Calu3 (cell line): ENCODE measurements around the gene PNPLA3. TPM values are rescaled to one million over a fixed set of nuclear protein-coding genes. Genes with fewer than 3 reads are reported as not detected.

ENCODE experiments used
- BruUV-seq: library from RNA; stranded (reverse); fragments of 400-500 nt; replicated peaks from 2 replicates; lab custom pipeline; 2021; lab: Mats Ljungman, UMichigan
- CTCF ChIA-PET: fragments of 300-600 bp; sonication (Branson Sonifier 250); formaldehyde crosslinking; loops from one replicate; lab custom pipeline; 2022; ENCODE audit warnings: antibody characterized with exemption; lab: Charles Lee
- DNase-seq: peaks from one replicate; pipeline ENCODE4 v3.0.0; 2022
- H3K27ac Mint-ChIP-seq: one replicate; pipeline ENCODE4 v1.8.0; 2022; ENCODE audit warnings: mixed read lengths; ENCODE audit not compliant: unreplicated experiment
- H3K27me3 Mint-ChIP-seq: one replicate; pipeline ENCODE4 v1.8.0; 2022; ENCODE audit warnings: mixed read lengths; ENCODE audit not compliant: unreplicated experiment
- H3K36me3 Mint-ChIP-seq: one replicate; pipeline ENCODE4 v1.8.0; 2022; ENCODE audit warnings: mild to moderate bottlenecking, moderate library complexity, mixed read lengths; ENCODE audit not compliant: insufficient read depth, unreplicated experiment
- H3K4me1 Mint-ChIP-seq: one replicate; pipeline ENCODE4 v1.8.0; 2022; ENCODE audit warnings: mild to moderate bottlenecking, low read depth, mixed read lengths; ENCODE audit not compliant: unreplicated experiment
- H3K4me3 Mint-ChIP-seq: one replicate; pipeline ENCODE4 v1.8.0; 2022; ENCODE audit warnings: mild to moderate bottlenecking, low read depth, moderate library complexity, mixed read lengths; ENCODE audit not compliant: unreplicated experiment
- H3K9me3 Mint-ChIP-seq: one replicate; pipeline ENCODE4 v1.8.0; 2022; ENCODE audit warnings: low read depth, mixed read lengths; ENCODE audit not compliant: unreplicated experiment
- intact Hi-C: fragments of 100-400 bp; cut with micrococcal nuclease; formaldehyde crosslinking; loops from one replicate; pipeline ENCODE4 v1.10.0; 2022; ENCODE audit not compliant: unreplicated experiment
- total RNA-seq: library from RNA; stranded (reverse); gene quantifications from 2 replicates; pipeline ENCODE4 v1.2.3, GENCODE V29; 2022
- TF ChIP-seq, protein P1 (sequence below): fragments of 200-600 bp; IDR thresholded peaks from one replicate; pipeline ENCODE4 v1.8.0; 2022; ENCODE audit warnings: antibody characterized with exemption; ENCODE audit not compliant: unreplicated experiment

Gene PNPLA3
- total RNA-seq, 1 experiment from 2014 or later, result 9.5 TPM

DNA sequence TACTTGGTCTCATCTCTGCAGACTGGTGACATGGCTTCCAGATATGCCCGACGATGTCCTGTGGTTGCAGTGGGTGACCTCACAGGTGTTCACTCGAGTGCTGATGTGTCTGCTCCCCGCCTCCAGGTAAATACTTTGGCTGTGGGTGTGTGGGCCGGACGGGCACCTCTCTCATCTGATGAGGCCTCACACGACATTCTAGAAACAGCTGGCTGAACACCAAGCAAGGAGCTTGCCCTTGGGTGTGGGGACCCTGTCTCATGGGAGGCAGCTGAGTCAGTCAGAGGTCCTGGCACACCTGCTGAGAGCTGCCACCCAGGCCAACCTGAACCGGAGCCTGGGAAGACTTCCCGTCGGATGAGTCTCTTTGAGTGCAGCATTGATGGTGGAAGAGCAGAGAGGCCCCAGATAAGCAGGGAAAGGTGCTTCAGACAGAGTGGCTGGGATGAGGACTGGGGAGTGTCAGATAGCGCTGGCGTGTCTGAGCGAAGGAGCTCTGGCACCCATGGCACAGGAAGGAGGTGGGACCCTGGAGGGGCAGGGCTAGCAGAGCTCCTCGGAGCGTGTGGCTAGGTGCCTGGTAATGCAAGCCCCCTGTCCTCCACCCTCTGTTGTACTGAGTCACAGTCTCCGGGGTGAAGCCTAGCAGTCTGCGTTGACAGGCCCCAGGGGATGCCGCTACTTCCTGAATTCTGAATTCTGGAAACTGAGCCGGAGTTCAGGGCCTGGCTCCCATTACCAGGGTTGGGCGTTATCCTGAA, 21.2 kb downstream of the PNPLA3 start:
- intact Hi-C loops, result no loop called here
- H3K36me3 Mint-ChIP-seq, result peaks cover 10% of the 10 kb centered on the region

DNA sequence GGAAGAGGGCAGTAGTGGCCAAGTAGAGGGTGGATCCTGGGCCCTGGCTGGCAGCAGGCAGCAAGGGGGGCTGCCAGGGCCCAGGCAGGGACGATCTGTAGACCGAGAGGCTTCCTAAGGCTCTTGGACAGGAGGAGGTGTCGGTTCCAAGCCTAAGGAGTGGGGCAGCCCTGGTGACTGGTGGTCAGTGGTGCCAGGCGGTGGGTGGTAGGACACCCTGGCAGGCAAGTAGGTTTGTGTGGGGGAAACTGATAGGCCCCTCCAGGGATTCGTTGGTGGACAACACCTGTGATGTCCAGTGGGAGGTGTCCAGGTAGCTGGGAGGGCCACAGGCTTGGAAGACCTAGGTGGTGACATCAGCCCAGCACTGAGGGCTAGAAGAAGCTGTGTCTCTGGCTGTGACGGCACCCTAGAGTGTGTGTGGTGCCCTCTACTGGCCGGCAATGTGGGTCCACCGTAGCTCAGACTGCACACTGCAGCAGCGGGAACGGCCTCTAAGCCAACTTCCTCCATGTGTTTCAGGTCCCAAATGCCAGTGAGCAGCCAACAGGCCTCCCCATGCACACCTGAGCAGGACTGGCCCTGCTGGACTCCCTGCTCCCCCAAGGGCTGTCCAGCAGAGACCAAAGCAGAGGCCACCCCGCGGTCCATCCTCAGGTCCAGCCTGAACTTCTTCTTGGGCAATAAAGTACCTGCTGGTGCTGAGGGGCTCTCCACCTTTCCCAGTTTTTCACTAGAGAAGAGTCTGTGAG, 22.2 kb downstream of the PNPLA3 start:
- Mint-ChIP-seq H3K27me3 (no peaks in the 10 kb centered on the region), H3K27ac (no peak overlapping the region), H3K36me3 (peaks cover 10% of the 10 kb centered on the region), H3K4me3 (no peak overlapping the region), H3K9me3 (no peaks in the 10 kb centered on the region), H3K4me1 (no peaks in the 10 kb centered on the region)
- intact Hi-C loops, result loop anchor here (1.0 kb wide), 1 partner anchor 63 kb away; no protein-coding TSS in a partner anchor
- TF ChIP-seq, protein P1, sequence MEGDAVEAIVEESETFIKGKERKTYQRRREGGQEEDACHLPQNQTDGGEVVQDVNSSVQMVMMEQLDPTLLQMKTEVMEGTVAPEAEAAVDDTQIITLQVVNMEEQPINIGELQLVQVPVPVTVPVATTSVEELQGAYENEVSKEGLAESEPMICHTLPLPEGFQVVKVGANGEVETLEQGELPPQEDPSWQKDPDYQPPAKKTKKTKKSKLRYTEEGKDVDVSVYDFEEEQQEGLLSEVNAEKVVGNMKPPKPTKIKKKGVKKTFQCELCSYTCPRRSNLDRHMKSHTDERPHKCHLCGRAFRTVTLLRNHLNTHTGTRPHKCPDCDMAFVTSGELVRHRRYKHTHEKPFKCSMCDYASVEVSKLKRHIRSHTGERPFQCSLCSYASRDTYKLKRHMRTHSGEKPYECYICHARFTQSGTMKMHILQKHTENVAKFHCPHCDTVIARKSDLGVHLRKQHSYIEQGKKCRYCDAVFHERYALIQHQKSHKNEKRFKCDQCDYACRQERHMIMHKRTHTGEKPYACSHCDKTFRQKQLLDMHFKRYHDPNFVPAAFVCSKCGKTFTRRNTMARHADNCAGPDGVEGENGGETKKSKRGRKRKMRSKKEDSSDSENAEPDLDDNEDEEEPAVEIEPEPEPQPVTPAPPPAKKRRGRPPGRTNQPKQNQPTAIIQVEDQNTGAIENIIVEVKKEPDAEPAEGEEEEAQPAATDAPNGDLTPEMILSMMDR, result peak; percentile 72
- DNase-seq, result peak; percentile 82
- no TSS peak for BruUV-seq
- CTCF ChIA-PET, result interaction anchor here (0.5 to 2.0 kb wide), 13 partner anchors 9 to 680 kb away, joined by 3 to 72 read pairs (median 5); partner anchors contain the start of gene SAMM50

More for the DNA sequence above, 21.2 kb downstream of the PNPLA3 start:
- TF ChIP-seq, protein P1, result no peak
- Mint-ChIP-seq H3K27ac (no peak overlapping the region), H3K4me1 (no peaks in the 10 kb centered on the region), H3K4me3 (no peak overlapping the region), H3K27me3 (no peaks in the 10 kb centered on the region), H3K9me3 (no peaks in the 10 kb centered on the region)
- no TSS peak for BruUV-seq
- DNase-seq, result no peak
- CTCF ChIA-PET, result interaction anchor here (1.3 to 2.0 kb wide), 2 partner anchors 58 to 60 kb away, joined by 6 to 15 read pairs; no protein-coding TSS in a partner anchor

DNA sequence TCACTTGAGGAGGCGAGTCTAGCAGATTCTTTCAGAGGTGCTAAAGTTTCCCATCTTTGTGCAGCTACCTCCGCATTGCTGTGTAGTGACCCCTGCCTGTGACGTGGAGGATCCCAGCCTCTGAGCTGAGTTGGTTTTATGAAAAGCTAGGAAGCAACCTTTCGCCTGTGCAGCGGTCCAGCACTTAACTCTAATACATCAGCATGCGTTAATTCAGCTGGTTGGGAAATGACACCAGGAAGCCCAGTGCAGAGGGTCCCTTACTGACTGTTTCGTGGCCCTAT, 22.7 kb downstream of the PNPLA3 start:
- CTCF ChIA-PET, result interaction anchor here (0.5 to 2.0 kb wide), 12 partner anchors 9 to 679 kb away, joined by 3 to 72 read pairs (median 4); partner anchors contain the start of gene SAMM50
- intact Hi-C loops, result loop anchor here (1.0 kb wide), 1 partner anchor 63 kb away; no protein-coding TSS in a partner anchor
- no peaks in the 10 kb centered on the region for H3K4me1 Mint-ChIP-seq
- no peak overlapping the region for H3K4me3 Mint-ChIP-seq
- no peaks in the 10 kb centered on the region for H3K9me3 Mint-ChIP-seq
- TF ChIP-seq, protein P1, result no peak
- no TSS peak for BruUV-seq
- no peak overlapping the region for H3K27ac Mint-ChIP-seq
- no peaks in the 10 kb centered on the region for H3K27me3 Mint-ChIP-seq
- peaks cover 11% of the 10 kb centered on the region for H3K36me3 Mint-ChIP-seq
- no peak for DNase-seq

DNA sequence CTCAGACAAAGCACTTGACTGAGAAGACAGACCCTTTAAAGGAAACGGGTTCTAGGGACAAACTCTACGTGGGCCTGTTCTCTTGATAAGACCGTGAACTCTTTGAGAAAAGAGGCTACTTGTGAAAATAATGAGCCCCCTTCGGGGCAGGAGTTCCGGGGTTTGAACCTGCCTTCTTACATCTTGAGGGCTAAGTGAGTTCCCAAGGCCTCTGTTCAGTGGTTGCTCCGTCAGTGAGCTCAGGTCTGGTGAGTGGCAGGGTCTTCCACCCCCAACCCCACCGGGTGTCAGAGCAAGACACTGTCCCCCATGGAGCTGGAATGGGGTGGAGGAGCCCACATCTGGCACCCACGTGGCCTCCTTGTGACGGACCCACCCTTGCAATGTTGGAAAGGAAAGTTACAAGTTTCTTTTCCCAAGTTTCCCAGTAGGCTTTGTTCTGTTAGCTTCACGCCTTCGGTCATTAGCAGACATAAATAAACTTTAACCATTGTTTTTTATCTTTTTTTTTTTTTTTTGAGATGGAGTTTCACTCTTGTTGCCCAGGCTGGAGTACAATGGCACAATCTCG, 25.3 kb downstream of the PNPLA3 start:
- BruUV-seq, result no TSS peak
- TF ChIP-seq, protein P1, result no peak
- Mint-ChIP-seq H3K27ac (no peak overlapping the region), H3K9me3 (no peaks in the 10 kb centered on the region), H3K27me3 (no peaks in the 10 kb centered on the region), H3K4me1 (peaks cover 1% of the 10 kb centered on the region), H3K36me3 (peaks cover 23% of the 10 kb centered on the region), H3K4me3 (no peak overlapping the region)
- DNase-seq, result no peak
- intact Hi-C loops, result no loop called here
- CTCF ChIA-PET, result interaction anchor here (0.8 kb wide), 1 partner anchor 62 kb away, joined by 3 read pairs; no protein-coding TSS in a partner anchor
